Liver (tissue), 9 donors: Measurements from ENCODE around the gene ARAF. TPM values are rescaled to one million over a fixed set of nuclear protein-coding genes. Genes with fewer than 3 reads are reported as not detected.

ENCODE experiments used
- DNase-seq: peaks from one replicate; pipeline ENCODE4 v3.0.0-alpha.2; 2017; ENCODE audit warnings: low spot score
- H3K27ac ChIP-seq, 2 donors: one replicate each; pipeline ENCODE4 v1.7.0; 2013; ENCODE audit warnings: inconsistent platforms in 2 of 2, low read length in 2 of 2, control low read depth in 1 of 2, low read depth in 1 of 2, mild to moderate bottlenecking in 1 of 2
- H3K27me3 ChIP-seq, 4 donors: one replicate each; pipeline versions ENCODE4 v1.6.1 to v1.7.0; 2013; ENCODE audit warnings: low read length in 3 of 4, inconsistent platforms in 1 of 4, mild to moderate bottlenecking in 1 of 4, moderate library complexity in 1 of 4; ENCODE audit not compliant: control insufficient read depth in 4 of 4, insufficient read depth in 4 of 4
- H3K36me3 ChIP-seq, 4 donors: one replicate each; pipeline versions ENCODE4 v1.6.1 to v1.7.0; 2013; ENCODE audit warnings: low read length in 3 of 4, mild to moderate bottlenecking in 3 of 4, low read depth in 1 of 4, moderate library complexity in 1 of 4; ENCODE audit not compliant: control insufficient read depth in 4 of 4, insufficient read depth in 3 of 4
- H3K4me1 ChIP-seq, 4 donors: one replicate each; pipeline versions ENCODE4 v1.6.1 to v1.7.0; 2013; ENCODE audit warnings: low read length in 3 of 4, mild to moderate bottlenecking in 3 of 4, moderate library complexity in 1 of 4; ENCODE audit not compliant: control insufficient read depth in 4 of 4, insufficient read depth in 4 of 4
- H3K4me3 ChIP-seq, 3 donors: one replicate each; pipeline versions ENCODE4 v1.6.1 to v1.7.0; 2013; ENCODE audit warnings: low read length in 3 of 3, control low read depth in 1 of 3, low read depth in 1 of 3, mild to moderate bottlenecking in 1 of 3
- H3K9ac ChIP-seq, 2 donors: one replicate each; pipeline ENCODE4 v1.7.0; 2013; ENCODE audit warnings: low read length in 2 of 2, mild to moderate bottlenecking in 2 of 2, moderate library complexity in 2 of 2, control low read depth in 1 of 2, low read depth in 1 of 2
- H3K9me3 ChIP-seq, 4 donors: one replicate each; pipeline versions ENCODE4 v1.6.1 to v1.7.0; 2013; ENCODE audit warnings: low read length in 3 of 4; ENCODE audit not compliant: control insufficient read depth in 4 of 4
- EGR1 ChIP-seq, 2 donors: IDR thresholded peaks; 2 replicates each; pipeline ENCODE4 v1.6.1; 2016 to 2018; ENCODE audit warnings: antibody characterized with exemption in 2 of 2, low read depth in 2 of 2
- GABPA ChIP-seq, 2 donors: IDR thresholded peaks in 1 of 2; conservative IDR thresholded peaks in 1 of 2; 2 replicates each; pipeline ENCODE4 v1.6.1; 2016; ENCODE audit warnings: antibody characterized with exemption in 2 of 2, mild to moderate bottlenecking in 1 of 2, moderate library complexity in 1 of 2
- HNF4A ChIP-seq, 2 donors: conservative IDR thresholded peaks; 2 replicates each; pipeline ENCODE4 v1.6.1; 2016; ENCODE audit warnings: antibody characterized with exemption in 2 of 2, mild to moderate bottlenecking in 2 of 2
- HNF4G ChIP-seq: IDR thresholded peaks from 2 replicates; pipeline ENCODE4 v1.6.1; 2016; ENCODE audit warnings: antibody characterized with exemption
- NR2F2 ChIP-seq: IDR thresholded peaks from 2 replicates; pipeline ENCODE4 v1.6.1; 2016; ENCODE audit warnings: antibody characterized with exemption
- RXRA ChIP-seq, 2 donors: IDR thresholded peaks; 2 replicates each; pipeline ENCODE4 v1.6.1; 2017 to 2018; ENCODE audit warnings: antibody characterized with exemption in 2 of 2, mild to moderate bottlenecking in 1 of 2
- SP1 ChIP-seq: IDR thresholded peaks from 2 replicates; pipeline ENCODE4 v1.6.1; 2018; ENCODE audit warnings: antibody characterized with exemption, mild to moderate bottlenecking
- YY1 ChIP-seq: IDR thresholded peaks from 2 replicates; pipeline ENCODE4 v1.6.1; 2016; ENCODE audit warnings: antibody characterized with exemption, mild to moderate bottlenecking
- WGBS: extraction: QIAGEN DNeasy Blood & Tissue Kit; methylation state at CpG from one replicate; pipeline ENCODE4 v1.1.7; 2013; 5-methylcytosine and 5-hydroxymethylcytosine counted together
- polyA plus RNA-seq, 2 donors: library from polyadenylated mRNA; stranded (reverse) in 1 of 2; unstranded in 1 of 2; fragments of 200-250 nt in 1 of 2; fragments of >200 nt in 1 of 2; fragmentation: Nextera tagmentation in 1 of 2; extraction: Ambion mirVana in 1 of 2; gene quantifications; one replicate each; pipeline versions ENCODE4 v1.2.1 to v1.2.3, GENCODE V29; 2013 to 2015
- total RNA-seq, 2 donors: library from RNA; depleted of rRNA; stranded (reverse); fragments of >200 nt; gene quantifications; one replicate each; pipeline ENCODE4 v1.2.3, GENCODE V29; 2014
- TF ChIP-seq, protein P1 (sequence below): IDR thresholded peaks from 2 replicates; pipeline ENCODE4 v1.6.1; 2016; ENCODE audit warnings: antibody characterized with exemption
- TF ChIP-seq, protein P2 (sequence below): IDR thresholded peaks from 2 replicates; pipeline ENCODE4 v1.6.1; 2016; ENCODE audit warnings: antibody characterized with exemption
- TF ChIP-seq, protein P3 (sequence below): fragments of 150-350 bp; IDR thresholded peaks from 2 replicates; pipeline ENCODE4 v1.5.1; 2017; ENCODE audit warnings: improper control_type of control experiment, low read depth, low read length; ENCODE audit not compliant: missing input control
- donor health status: healthy.
- donor health status: healthy.
- donor health status: healthy.
- donor health status: healthy.
- donor health status: healthy.

Gene ARAF
- total and polyA plus RNA-seq, 4 donors: 16.2 to 59.8 (median 38.9) TPM

DNA sequence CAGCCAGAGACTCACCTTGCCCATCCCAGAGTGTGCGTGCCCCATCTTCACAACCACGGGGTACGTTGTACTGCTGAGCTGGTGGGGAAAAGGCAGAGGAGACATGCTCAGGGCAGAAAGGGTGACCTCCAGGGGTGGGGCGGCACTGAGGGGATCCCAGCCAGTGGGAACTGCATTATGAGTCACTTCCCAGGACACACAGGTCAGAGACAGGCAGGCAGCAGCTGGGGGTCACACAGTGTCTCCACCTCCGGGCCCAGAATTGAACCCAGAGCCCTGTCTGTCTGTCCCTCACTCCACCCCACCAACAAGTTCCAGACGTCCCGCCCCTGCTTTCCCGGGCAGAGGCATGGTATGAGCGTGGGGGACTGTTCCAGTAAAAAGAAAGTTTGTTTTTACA, 16.4 kb downstream of the ARAF start:
- no peaks in the 10 kb centered on the region for H3K36me3 ChIP-seq
- TF ChIP-seq, protein P1, sequence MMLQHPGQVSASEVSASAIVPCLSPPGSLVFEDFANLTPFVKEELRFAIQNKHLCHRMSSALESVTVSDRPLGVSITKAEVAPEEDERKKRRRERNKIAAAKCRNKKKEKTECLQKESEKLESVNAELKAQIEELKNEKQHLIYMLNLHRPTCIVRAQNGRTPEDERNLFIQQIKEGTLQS: no peak
- TF ChIP-seq NR2F2 (peak; percentile 68), HNF4G (no peak), RXRA (IDR thresholded peaks at IDR 0.05) (peak; percentile 12 to 17)
- DNase-seq: no peak
- peak overlapping the region in 1 of 2 donors; percentile 39 for H3K27ac ChIP-seq
- no peak overlapping the region for H3K4me3 ChIP-seq
- no peak overlapping the region for H3K9ac ChIP-seq
- no peaks in the 10 kb centered on the region for H3K27me3 ChIP-seq
- peaks cover 0 to 11% (median 5%) of the 10 kb centered on the region in 4 donors for H3K4me1 ChIP-seq
- no peaks in the 10 kb centered on the region for H3K9me3 ChIP-seq
- WGBS: 38% methylated on average over 9 of the region's 9 CpGs

DNA sequence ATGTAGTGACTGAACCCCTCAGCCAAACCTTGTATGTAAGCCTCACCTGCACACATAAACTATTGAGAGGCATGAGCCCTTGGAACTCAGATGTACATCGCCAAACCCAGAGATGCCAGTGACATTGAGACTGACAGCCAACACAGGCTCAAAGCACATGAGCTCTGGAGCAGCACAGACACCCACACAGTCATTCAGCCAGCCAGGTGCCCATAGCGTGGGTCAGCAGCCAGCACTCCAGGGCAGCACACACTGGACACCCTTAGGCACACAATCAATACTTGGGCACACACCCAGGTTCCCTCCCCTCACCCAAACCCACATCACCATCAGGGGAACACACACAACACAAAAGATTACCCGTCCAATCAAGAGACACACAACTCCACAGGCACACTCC, 16.9 kb downstream of the ARAF start:
- H3K36me3 ChIP-seq: no peaks in the 10 kb centered on the region
- no peak overlapping the region for H3K4me3 ChIP-seq
- TF ChIP-seq EGR1 (IDR thresholded peaks at IDR 0.05; ENCODE audit: low read depth in 2 of 2) (peak; percentile 47 to 79), HNF4G (no peak)
- peaks cover 0 to 11% (median 5%) of the 10 kb centered on the region in 4 donors for H3K4me1 ChIP-seq
- WGBS: 26% methylated on average over 3 of the region's 3 CpGs
- peak overlapping the region; percentile 38 to 39 for H3K27ac ChIP-seq
- H3K27me3 ChIP-seq: no peaks in the 10 kb centered on the region
- no peak for DNase-seq
- no peak overlapping the region for H3K9ac ChIP-seq
- H3K9me3 ChIP-seq: no peaks in the 10 kb centered on the region

DNA sequence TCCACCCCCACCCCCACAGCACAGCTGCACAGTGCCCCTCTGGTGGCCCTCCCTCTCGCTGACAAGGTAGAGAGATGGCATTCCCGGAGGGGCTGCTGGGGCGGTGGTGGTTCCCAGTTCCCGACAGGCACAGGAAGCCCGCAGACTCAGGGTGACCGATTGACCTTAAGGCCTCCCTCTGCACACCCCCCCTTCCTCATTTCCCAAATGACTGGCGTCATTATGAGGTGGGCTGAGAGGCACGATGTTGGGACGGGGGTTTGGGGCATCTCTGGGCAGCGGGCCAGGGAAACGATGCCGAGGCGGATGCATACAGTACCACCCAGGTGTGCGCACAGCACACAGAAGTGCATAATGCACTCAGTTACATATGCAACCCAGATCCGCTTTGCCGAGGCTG, 17.7 kb downstream of the ARAF start:
- no peak overlapping the region for H3K4me3 ChIP-seq
- H3K36me3 ChIP-seq: no peaks in the 10 kb centered on the region
- no peak overlapping the region for H3K9ac ChIP-seq
- DNase-seq: no peak
- H3K9me3 ChIP-seq: no peaks in the 10 kb centered on the region
- H3K27ac ChIP-seq: no peak overlapping the region
- no peaks in the 10 kb centered on the region for H3K27me3 ChIP-seq
- TF ChIP-seq, protein P1: no peak
- no peak for TF ChIP-seq EGR1 (IDR thresholded peaks at IDR 0.05; ENCODE audit: low read depth in 2 of 2)
- TF ChIP-seq, protein P2, sequence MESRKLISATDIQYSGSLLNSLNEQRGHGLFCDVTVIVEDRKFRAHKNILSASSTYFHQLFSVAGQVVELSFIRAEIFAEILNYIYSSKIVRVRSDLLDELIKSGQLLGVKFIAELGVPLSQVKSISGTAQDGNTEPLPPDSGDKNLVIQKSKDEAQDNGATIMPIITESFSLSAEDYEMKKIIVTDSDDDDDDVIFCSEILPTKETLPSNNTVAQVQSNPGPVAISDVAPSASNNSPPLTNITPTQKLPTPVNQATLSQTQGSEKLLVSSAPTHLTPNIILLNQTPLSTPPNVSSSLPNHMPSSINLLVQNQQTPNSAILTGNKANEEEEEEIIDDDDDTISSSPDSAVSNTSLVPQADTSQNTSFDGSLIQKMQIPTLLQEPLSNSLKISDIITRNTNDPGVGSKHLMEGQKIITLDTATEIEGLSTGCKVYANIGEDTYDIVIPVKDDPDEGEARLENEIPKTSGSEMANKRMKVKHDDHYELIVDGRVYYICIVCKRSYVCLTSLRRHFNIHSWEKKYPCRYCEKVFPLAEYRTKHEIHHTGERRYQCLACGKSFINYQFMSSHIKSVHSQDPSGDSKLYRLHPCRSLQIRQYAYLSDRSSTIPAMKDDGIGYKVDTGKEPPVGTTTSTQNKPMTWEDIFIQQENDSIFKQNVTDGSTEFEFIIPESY: no peak
- no peak for TF ChIP-seq GABPA (IDR thresholded peaks at IDR 0.05 in 1 of 2, conservative IDR thresholded peaks at IDR 0.05 in 1 of 2)
- no peak for TF ChIP-seq YY1
- no peak for TF ChIP-seq HNF4A (conservative IDR thresholded peaks at IDR 0.05)
- TF ChIP-seq, protein P3, sequence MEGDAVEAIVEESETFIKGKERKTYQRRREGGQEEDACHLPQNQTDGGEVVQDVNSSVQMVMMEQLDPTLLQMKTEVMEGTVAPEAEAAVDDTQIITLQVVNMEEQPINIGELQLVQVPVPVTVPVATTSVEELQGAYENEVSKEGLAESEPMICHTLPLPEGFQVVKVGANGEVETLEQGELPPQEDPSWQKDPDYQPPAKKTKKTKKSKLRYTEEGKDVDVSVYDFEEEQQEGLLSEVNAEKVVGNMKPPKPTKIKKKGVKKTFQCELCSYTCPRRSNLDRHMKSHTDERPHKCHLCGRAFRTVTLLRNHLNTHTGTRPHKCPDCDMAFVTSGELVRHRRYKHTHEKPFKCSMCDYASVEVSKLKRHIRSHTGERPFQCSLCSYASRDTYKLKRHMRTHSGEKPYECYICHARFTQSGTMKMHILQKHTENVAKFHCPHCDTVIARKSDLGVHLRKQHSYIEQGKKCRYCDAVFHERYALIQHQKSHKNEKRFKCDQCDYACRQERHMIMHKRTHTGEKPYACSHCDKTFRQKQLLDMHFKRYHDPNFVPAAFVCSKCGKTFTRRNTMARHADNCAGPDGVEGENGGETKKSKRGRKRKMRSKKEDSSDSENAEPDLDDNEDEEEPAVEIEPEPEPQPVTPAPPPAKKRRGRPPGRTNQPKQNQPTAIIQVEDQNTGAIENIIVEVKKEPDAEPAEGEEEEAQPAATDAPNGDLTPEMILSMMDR: no peak
- TF ChIP-seq SP1: no peak
- H3K4me1 ChIP-seq: peaks cover 0 to 11% (median 5%) of the 10 kb centered on the region in 4 donors
- WGBS: 55% methylated on average over 16 of the region's 16 CpGs
